Activated CD4-positive, alpha-beta T cell treated with anti-CD3 and anti-CD28 coated beads for 36 hours (primary cell): ENCODE measurements around the gene ADTRP. TPM values are rescaled to one million over a fixed set of nuclear protein-coding genes. Genes with fewer than 3 reads are reported as not detected.

Source experiments
- ATAC-seq: fragments of 200-7000 bp; cut with Tn5 transposase; one replicate; pipeline ENCODE4 v1.10.0; 2021; ENCODE audit warnings: mild to moderate bottlenecking, moderate library complexity
- CTCF ChIA-PET: fragments of 350-600 bp; sonication (Branson Sonifier 250); formaldehyde crosslinking; loops from one replicate; lab custom pipeline; 2021; ENCODE audit warnings: antibody characterized with exemption; lab: Charles Lee
- POLR2A ChIA-PET: fragments of 350-600 bp; sonication (Branson Sonifier 250); formaldehyde crosslinking; loops from one replicate; lab custom pipeline; 2021; ENCODE audit warnings: antibody characterized with exemption, inconsistent platforms; lab: Charles Lee
- DNase-seq: peaks from one replicate; pipeline ENCODE4 v3.0.0-alpha.2; 2020
- H3K27ac Mint-ChIP-seq: one replicate; pipeline ENCODE4 v1.8.0; 2021; ENCODE audit warnings: mixed read lengths
- H3K27me3 Mint-ChIP-seq: one replicate; pipeline ENCODE4 v1.8.0; 2021; ENCODE audit warnings: mixed read lengths
- H3K36me3 Mint-ChIP-seq: one replicate; pipeline ENCODE4 v1.8.0; 2021; ENCODE audit warnings: low read depth, mixed read lengths
- H3K4me1 Mint-ChIP-seq: one replicate; pipeline ENCODE4 v1.8.0; 2021; ENCODE audit warnings: mixed read lengths
- H3K4me3 Mint-ChIP-seq: one replicate; pipeline ENCODE4 v1.8.0; 2021; ENCODE audit warnings: mild to moderate bottlenecking, moderate library complexity, mixed read lengths
- H3K9me3 Mint-ChIP-seq: one replicate; pipeline ENCODE4 v1.8.0; 2021; ENCODE audit warnings: low read depth, mixed read lengths
- intact Hi-C, 2 experiments: fragments of 100-400 bp; cut with DNase I in 1 of 2; cut with micrococcal nuclease in 1 of 2; formaldehyde crosslinking; loops; one replicate each; pipeline versions ENCODE4 v1.14.2 to v1.15.1; 2022 to 2024; cut with DNase I, micrococcal nuclease
- total RNA-seq, 2 experiments: library from RNA; stranded (reverse); gene quantifications; one replicate each; pipeline ENCODE4 v1.2.3, GENCODE V29; 2021

Gene ADTRP
- total RNA-seq, 2 experiments from 2014 or later: 26.3 to 29.6 TPM

DNA sequence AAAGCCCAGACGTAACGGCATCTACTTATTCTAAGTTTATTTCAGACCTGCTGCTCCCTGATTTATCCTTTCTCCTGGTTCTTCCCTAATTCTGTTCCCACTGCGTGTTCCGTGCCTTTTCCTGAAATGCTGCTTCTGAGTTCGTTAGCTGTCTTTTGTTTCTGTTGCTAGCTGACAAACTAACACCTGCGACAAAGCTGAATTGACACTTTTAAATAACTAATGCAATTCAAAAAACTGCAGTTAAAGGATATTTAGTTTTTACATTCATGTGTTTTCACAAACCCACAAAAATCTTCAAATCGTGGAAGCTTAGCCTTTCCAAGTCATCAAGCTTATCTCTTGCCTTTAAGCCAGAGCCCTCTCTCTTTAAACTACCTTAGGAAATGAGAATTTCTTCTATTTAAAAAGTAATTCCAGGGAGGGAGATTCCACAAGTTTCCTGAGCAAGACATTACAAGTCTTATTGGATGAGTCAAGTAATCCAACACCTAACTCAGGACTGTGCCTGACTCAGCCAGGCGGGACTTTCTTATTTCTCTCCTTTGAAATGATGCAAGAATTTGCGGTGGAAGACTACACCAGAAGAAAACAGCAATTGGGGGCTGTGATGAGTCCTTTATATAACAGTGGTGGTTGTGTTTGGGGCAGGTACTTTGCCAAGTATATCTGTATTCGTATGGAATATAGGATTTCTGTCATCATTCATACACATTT, 6.3 kb downstream of the ADTRP start:
- Mint-ChIP-seq H3K27ac (peak overlapping the region; percentile 37), H3K9me3 (no peaks in the 10 kb centered on the region), H3K27me3 (no peaks in the 10 kb centered on the region), H3K4me1 (peaks cover 27% of the 10 kb centered on the region), H3K4me3 (no peak overlapping the region), H3K36me3 (no peaks in the 10 kb centered on the region)
- CTCF ChIA-PET: interaction anchor here (0.6 to 1.1 kb wide), 2 partner anchors 16 to 18 kb away, joined by 3 read pairs; no protein-coding TSS in a partner anchor
- intact Hi-C loops: no loop called here
- peak; percentile 35 for DNase-seq
- peak; percentile 70 for ATAC-seq
- POLR2A ChIA-PET: interaction anchor here (0.6 kb wide), 1 partner anchor 58 kb away, joined by 13 read pairs; no protein-coding TSS in a partner anchor

- ChIA-PET POLR2A (interaction anchor here (0.6 kb wide), 1 partner anchor 58 kb away, joined by 13 read pairs; no protein-coding TSS in a partner anchor), CTCF (interaction anchor here (1.1 to 1.2 kb wide), 2 partner anchors 17 to 117 kb away, joined by 3 read pairs; no protein-coding TSS in a partner anchor)
- intact Hi-C loops: no loop called here
- Mint-ChIP-seq H3K27ac (peak overlapping the region; percentile 4), H3K36me3 (no peaks in the 10 kb centered on the region), H3K4me1 (peaks cover 30% of the 10 kb centered on the region), H3K27me3 (no peaks in the 10 kb centered on the region), H3K9me3 (no peaks in the 10 kb centered on the region), H3K4me3 (no peak overlapping the region)
- ATAC-seq (no peak), DNase-seq (no peak)
Observed at GRCh38 chr6:11771473-11772048, 7.0 kb downstream of the ADTRP start.

DNA sequence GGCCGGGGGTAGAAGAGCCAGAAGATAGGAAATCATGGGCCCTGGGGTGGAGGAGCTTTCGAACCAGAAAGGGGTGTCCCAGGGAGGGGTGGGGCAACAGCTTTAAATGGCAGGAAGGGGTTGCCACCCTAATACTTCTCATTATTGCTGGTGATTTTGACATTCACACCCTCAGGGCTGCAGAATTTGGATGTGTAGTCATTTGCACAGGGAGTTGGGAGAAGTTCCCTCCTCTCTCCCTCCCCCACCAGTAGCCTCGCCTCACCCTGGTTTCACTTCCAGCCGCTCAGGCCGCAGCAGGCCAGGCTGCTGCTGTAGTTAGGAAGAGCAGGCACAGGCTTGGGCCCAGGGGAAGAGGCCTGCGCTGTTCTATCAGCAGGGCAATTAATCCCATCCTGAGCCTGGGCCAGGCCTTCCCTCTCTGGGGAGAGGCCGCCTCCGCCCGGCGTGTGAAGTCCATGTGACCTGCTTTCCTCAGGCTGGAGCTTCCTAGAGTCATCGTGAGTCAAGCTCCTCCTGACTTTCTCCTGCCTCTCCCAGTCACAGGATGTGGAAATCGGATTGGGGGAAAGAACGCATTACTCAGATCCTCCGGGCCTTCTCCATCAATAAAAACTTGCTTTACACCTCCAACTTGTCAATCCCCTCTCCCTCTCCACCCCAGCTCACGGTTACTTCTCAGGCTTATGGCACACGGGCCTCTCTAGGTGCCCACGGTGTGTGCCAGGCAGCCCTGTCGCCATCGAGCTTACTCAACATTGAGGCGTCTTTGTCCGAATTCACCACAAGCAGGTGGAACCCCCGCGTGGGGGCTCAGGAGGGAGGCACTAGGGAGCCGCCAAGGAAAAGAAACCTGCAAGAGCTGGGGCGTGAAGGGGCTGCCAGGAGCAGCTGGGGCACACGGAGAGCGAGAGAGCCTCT, 7.8 kb downstream of the ADTRP start:
- Mint-ChIP-seq H3K4me1 (peaks cover 34% of the 10 kb centered on the region), H3K9me3 (no peaks in the 10 kb centered on the region), H3K36me3 (no peaks in the 10 kb centered on the region), H3K27me3 (no peaks in the 10 kb centered on the region), H3K4me3 (no peak overlapping the region), H3K27ac (no peak overlapping the region)
- intact Hi-C loops: no loop called here
- ChIA-PET POLR2A (interaction anchor here (1.4 kb wide), 1 partner anchor 39 kb away, joined by 3 read pairs; no protein-coding TSS in a partner anchor), CTCF (interaction anchor here (1.2 kb wide), 1 partner anchor 117 kb away, joined by 3 read pairs; no protein-coding TSS in a partner anchor)
- no peak for DNase-seq
- no peak for ATAC-seq

DNA sequence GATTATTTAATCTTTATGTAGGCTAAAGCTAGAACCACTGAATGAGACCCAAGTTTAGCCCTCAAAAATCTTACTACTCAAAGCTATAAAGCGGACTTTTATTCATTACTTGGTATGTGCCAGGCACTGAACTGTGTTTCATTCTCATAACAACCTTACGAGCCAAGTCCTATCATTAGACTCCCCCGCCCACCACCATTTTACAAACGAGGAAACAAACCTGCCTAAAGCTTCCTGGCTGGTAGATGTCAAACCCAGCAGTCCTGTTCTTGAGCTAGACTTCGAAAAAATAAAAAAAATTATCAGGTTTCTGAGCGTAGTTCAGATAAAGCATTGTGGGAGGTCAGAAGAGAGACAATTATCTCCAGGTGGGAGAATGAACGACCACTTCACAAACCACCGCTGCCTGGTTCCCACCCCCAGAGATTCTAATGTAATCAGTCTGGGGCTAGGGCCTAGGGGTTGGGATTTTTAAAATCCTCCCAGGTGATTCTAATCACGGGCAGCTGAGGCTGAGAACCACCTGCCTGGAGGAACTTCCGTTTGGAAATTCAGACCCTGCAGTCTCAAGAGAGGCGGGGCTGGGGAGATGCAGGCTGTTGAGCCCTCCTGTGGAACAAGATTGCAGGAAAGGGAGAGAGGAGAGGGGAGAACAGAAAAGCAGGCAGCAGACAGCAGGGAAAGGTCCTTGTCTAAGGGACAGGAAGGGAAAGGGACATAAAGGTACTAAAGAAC, 8.6 kb downstream of the ADTRP start:
- Mint-ChIP-seq H3K4me3 (no peak overlapping the region), H3K9me3 (no peaks in the 10 kb centered on the region), H3K27me3 (no peaks in the 10 kb centered on the region), H3K4me1 (peaks cover 35% of the 10 kb centered on the region), H3K27ac (no peak overlapping the region), H3K36me3 (no peaks in the 10 kb centered on the region)
- intact Hi-C loops: loop anchor here in 1 of 2 experiments (5.0 kb wide), 1 partner anchor 58 kb away; no protein-coding TSS in a partner anchor
- ChIA-PET POLR2A (interaction anchor here (1.4 kb wide), 1 partner anchor 38 kb away, joined by 3 read pairs; no protein-coding TSS in a partner anchor), CTCF (interaction anchor here (0.6 to 1.5 kb wide), 2 partner anchors 10 to 484 kb away, joined by 3 to 4 read pairs; no protein-coding TSS in a partner anchor)
- DNase-seq: no peak
- ATAC-seq: no peak

- H3K4me1 Mint-ChIP-seq: peaks cover 40% of the 10 kb centered on the region
- DNase-seq (no peak), ATAC-seq (no peak)
- H3K4me3 Mint-ChIP-seq: no peak overlapping the region
- intact Hi-C loops: loop anchor here in 1 of 2 experiments (5.0 kb wide), 1 partner anchor 57 kb away; no protein-coding TSS in a partner anchor
- ChIA-PET CTCF (interaction anchor here (0.6 to 1.5 kb wide), 3 partner anchors 10 to 485 kb away, joined by 3 to 4 read pairs (median 3); no protein-coding TSS in a partner anchor), POLR2A (interaction anchor here (1.4 kb wide), 1 partner anchor 37 kb away, joined by 3 read pairs; no protein-coding TSS in a partner anchor)
- peak overlapping the region; percentile 16 for H3K27ac Mint-ChIP-seq
- H3K27me3 Mint-ChIP-seq: no peaks in the 10 kb centered on the region
- H3K36me3 Mint-ChIP-seq: no peaks in the 10 kb centered on the region
- H3K9me3 Mint-ChIP-seq: no peaks in the 10 kb centered on the region
Observed at GRCh38 chr6:11769244-11769643, 9.4 kb downstream of the ADTRP start.

- H3K4me3 Mint-ChIP-seq: no peak overlapping the region
- peak overlapping the region; percentile 14 for H3K27ac Mint-ChIP-seq
- H3K27me3 Mint-ChIP-seq: no peaks in the 10 kb centered on the region
- ChIA-PET CTCF (interaction anchor here (0.6 to 1.5 kb wide), 4 partner anchors 12 to 295 kb away, joined by 3 to 4 read pairs (median 3); no protein-coding TSS in a partner anchor), POLR2A (no interaction called here)
- DNase-seq (no peak), ATAC-seq (no peak)
- intact Hi-C loops: loop anchor here (1.0 to 5.0 kb wide), 3 partner anchors 35 to 56 kb away; no protein-coding TSS in a partner anchor
- H3K4me1 Mint-ChIP-seq: peaks cover 45% of the 10 kb centered on the region
- H3K9me3 Mint-ChIP-seq: no peaks in the 10 kb centered on the region
- no peaks in the 10 kb centered on the region for H3K36me3 Mint-ChIP-seq
Observed at GRCh38 chr6:11767978-11768756, 10.4 kb downstream of the ADTRP start.

GRCh38 chr6:11767458-11767857, 11.1 kb downstream of the ADTRP start:
- Mint-ChIP-seq H3K36me3 (no peaks in the 10 kb centered on the region), H3K4me3 (no peak overlapping the region), H3K4me1 (peaks cover 45% of the 10 kb centered on the region), H3K27me3 (no peaks in the 10 kb centered on the region), H3K27ac (peak overlapping the region; percentile 14), H3K9me3 (no peaks in the 10 kb centered on the region)
- ATAC-seq (peak; percentile 52), DNase-seq (no peak)
- intact Hi-C loops: loop anchor here (1.0 to 5.0 kb wide), 3 partner anchors 35 to 55 kb away; no protein-coding TSS in a partner anchor
- POLR2A ChIA-PET: no interaction called here
- CTCF ChIA-PET: no interaction called here

- DNase-seq (no peak), ATAC-seq (no peak)
- CTCF ChIA-PET: interaction anchor here (1.4 kb wide), 1 partner anchor 18 kb away, joined by 5 read pairs; no protein-coding TSS in a partner anchor
- H3K36me3 Mint-ChIP-seq: no peaks in the 10 kb centered on the region
- no peaks in the 10 kb centered on the region for H3K27me3 Mint-ChIP-seq
- intact Hi-C loops: loop anchor here (1.0 to 5.0 kb wide), 3 partner anchors 34 to 55 kb away; no protein-coding TSS in a partner anchor
- H3K27ac Mint-ChIP-seq: no peak overlapping the region
- H3K9me3 Mint-ChIP-seq: no peaks in the 10 kb centered on the region
- POLR2A ChIA-PET: no interaction called here
- H3K4me1 Mint-ChIP-seq: peaks cover 39% of the 10 kb centered on the region
- no peak overlapping the region for H3K4me3 Mint-ChIP-seq
Observed at GRCh38 chr6:11766589-11767450, 11.8 kb downstream of the ADTRP start.

DNA sequence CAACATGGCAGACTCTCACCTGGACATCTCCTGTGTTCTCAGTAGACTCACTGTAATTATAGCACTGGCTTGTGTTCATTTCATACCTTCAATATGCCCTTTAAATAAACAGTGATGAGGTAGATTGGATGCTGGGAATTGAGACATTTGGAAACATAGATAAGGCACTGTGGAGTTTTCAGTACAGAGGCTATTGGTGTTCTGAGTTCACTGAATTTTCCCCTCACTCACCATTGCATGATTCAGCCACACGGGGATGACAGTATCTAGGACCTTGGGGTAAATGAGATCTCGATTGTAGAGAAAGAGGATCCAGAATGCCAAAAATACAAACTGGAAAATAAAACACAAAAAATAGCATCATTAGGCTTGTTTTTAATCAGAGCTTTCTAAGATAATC, 12.6 kb downstream of the ADTRP start:
- H3K9me3 Mint-ChIP-seq: no peaks in the 10 kb centered on the region
- DNase-seq (no peak), ATAC-seq (no peak)
- H3K27me3 Mint-ChIP-seq: no peaks in the 10 kb centered on the region
- intact Hi-C loops: loop anchor here (2.0 to 5.0 kb wide), 2 partner anchors 33 to 54 kb away; no protein-coding TSS in a partner anchor
- no peak overlapping the region for H3K4me3 Mint-ChIP-seq
- no peaks in the 10 kb centered on the region for H3K36me3 Mint-ChIP-seq
- peaks cover 37% of the 10 kb centered on the region for H3K4me1 Mint-ChIP-seq
- CTCF ChIA-PET: interaction anchor here (1.4 kb wide), 1 partner anchor 17 kb away, joined by 5 read pairs; no protein-coding TSS in a partner anchor
- POLR2A ChIA-PET: no interaction called here
- H3K27ac Mint-ChIP-seq: no peak overlapping the region
